IMR-90 (cell line): ENCODE data around the gene SS18L1. TPM values are rescaled to one million over a fixed set of nuclear protein-coding genes. Genes with fewer than 3 reads are reported as not detected.

Source experiments
- ATAC-seq: fragments of 200-7000 bp; cut with Tn5 transposase; 2 replicates; pipeline ENCODE4 v1.9.1; 2020; ENCODE audit warnings: low read depth, mild to moderate bottlenecking, moderate library complexity
- BruUV-seq: library from RNA; stranded (reverse); fragments of 400-500 nt; replicated peaks from 2 replicates; lab custom pipeline; 2021; lab: Mats Ljungman, UMichigan
- CTCF ChIA-PET: fragments of 300-600 bp; formaldehyde crosslinking; extraction: SDS; loops from one replicate; lab custom pipeline; 2021; ENCODE audit warnings: antibody characterized with exemption; lab: Yijun Ruan, JAX
- POLR2A ChIA-PET: fragments of 300-600 bp; sonication (Branson Sonifier 250); formaldehyde crosslinking; loops from one replicate; lab custom pipeline; 2022; ENCODE audit warnings: antibody characterized with exemption; ENCODE audit not compliant: unreplicated experiment; lab: Charles Lee
- DNase-seq: peaks from one replicate; pipeline ENCODE4 v3.0.0; 2013
- H2AFZ ChIP-seq: replicated peaks from 2 replicates; pipeline ENCODE3; 2013; ENCODE audit warnings: low read length, mild to moderate bottlenecking; ENCODE audit not compliant: poor library complexity
- H2AK5ac ChIP-seq: 2 replicates; pipeline ENCODE4 v1.6.1; 2013; ENCODE audit warnings: low read depth, low read length, inconsistent platforms
- H2AK9ac ChIP-seq: replicated peaks from 2 replicates; pipeline ENCODE3; 2013; ENCODE audit warnings: mild to moderate bottlenecking, low read depth, low read length, moderate library complexity; ENCODE audit not compliant: poor library complexity
- H2BK120ac ChIP-seq: 2 replicates; pipeline ENCODE4 v1.6.1; 2013; ENCODE audit warnings: low read depth, low read length, inconsistent platforms
- H2BK15ac ChIP-seq: 3 replicates; pipeline ENCODE4 v1.6.1; 2013; ENCODE audit warnings: low read depth, low read length, inconsistent platforms
- H2BK20ac ChIP-seq: 2 replicates; pipeline ENCODE4 v1.6.1; 2013; ENCODE audit warnings: low read depth, mild to moderate bottlenecking, inconsistent platforms, low read length, moderate library complexity
- H2BK5ac ChIP-seq: 2 replicates; pipeline ENCODE4 v1.6.1; 2013; ENCODE audit warnings: mild to moderate bottlenecking, low read depth, low read length, inconsistent platforms; ENCODE audit not compliant: poor library complexity, severe bottlenecking
- H3K14ac ChIP-seq: replicated peaks from 2 replicates; pipeline ENCODE4 v1.6.1; 2013; ENCODE audit warnings: low read depth, low read length, inconsistent platforms
- H3K18ac ChIP-seq: 2 replicates; pipeline ENCODE4 v1.6.1; 2013; ENCODE audit warnings: low read depth, low read length, control low read depth
- H3K23ac ChIP-seq: 2 replicates; pipeline ENCODE4 v1.6.1; 2013; ENCODE audit warnings: low read depth, low read length, inconsistent platforms
- H3K27ac ChIP-seq: 2 replicates; pipeline ENCODE4 v1.5.1; 2013; ENCODE audit warnings: mild to moderate bottlenecking, control low read depth, low read length; ENCODE audit not compliant: insufficient read depth
- H3K27me3 ChIP-seq: 2 replicates; pipeline ENCODE4 v1.6.1; 2013; ENCODE audit warnings: low read length; ENCODE audit not compliant: control insufficient read depth, insufficient read depth
- H3K36me3 ChIP-seq: 2 replicates; pipeline ENCODE4 v1.6.1; 2013; ENCODE audit warnings: low read length, mixed read lengths; ENCODE audit not compliant: control insufficient read depth, insufficient read depth
- H3K4ac ChIP-seq: 2 replicates; pipeline ENCODE4 v1.6.1; 2013; ENCODE audit warnings: low read depth, low read length, inconsistent platforms
- H3K4me1 ChIP-seq: 2 replicates; pipeline ENCODE4 v1.6.1; 2013; ENCODE audit warnings: low read length, mixed read lengths; ENCODE audit not compliant: control insufficient read depth, insufficient read depth
- H3K4me2 ChIP-seq: 2 replicates; pipeline ENCODE4 v1.6.1; 2013; ENCODE audit warnings: low read depth, mild to moderate bottlenecking, control low read depth, low read length, moderate library complexity
- H3K4me3 ChIP-seq: 2 replicates; pipeline ENCODE4 v1.5.1; 2013; ENCODE audit warnings: low read depth, mild to moderate bottlenecking, control low read depth, low read length, moderate library complexity; ENCODE audit not compliant: insufficient read depth
- H3K56ac ChIP-seq: 2 replicates; pipeline ENCODE4 v1.6.1; 2013; ENCODE audit warnings: low read length, inconsistent platforms; ENCODE audit not compliant: insufficient read depth; ENCODE audit errors: extremely low read depth
- H3K79me1 ChIP-seq, 2 experiments: 2 replicates each; pipeline ENCODE4 v1.6.1; 2013; ENCODE audit warnings: low read length in 2 of 2, inconsistent platforms in 1 of 2, low read depth in 1 of 2
- H3K9ac ChIP-seq: 2 replicates; pipeline ENCODE4 v1.6.1; 2013; ENCODE audit warnings: low read depth, low read length, control low read depth
- H3K9me1 ChIP-seq: 2 replicates; pipeline ENCODE4 v1.6.1; 2013; ENCODE audit warnings: low read length, inconsistent platforms; ENCODE audit not compliant: insufficient read depth
- H3K9me3 ChIP-seq: 2 replicates; pipeline ENCODE4 v1.6.1; 2013; ENCODE audit warnings: low read length; ENCODE audit not compliant: control insufficient read depth, insufficient read depth
- H4K20me1 ChIP-seq: 2 replicates; pipeline ENCODE4 v1.6.1; 2013; ENCODE audit warnings: low read length, inconsistent platforms; ENCODE audit not compliant: insufficient read depth
- H4K5ac ChIP-seq: 2 replicates; pipeline ENCODE4 v1.6.1; 2013; ENCODE audit warnings: mild to moderate bottlenecking, low read depth, low read length, control low read depth
- H4K8ac ChIP-seq, 2 experiments: 2 replicates each; pipeline ENCODE4 v1.6.1; 2013; ENCODE audit warnings: low read depth in 2 of 2, low read length in 2 of 2, control low read depth in 1 of 2, inconsistent platforms in 1 of 2
- H4K91ac ChIP-seq: 2 replicates; pipeline ENCODE4 v1.6.1; 2013; ENCODE audit warnings: low read depth, low read length, inconsistent platforms; ENCODE audit not compliant: insufficient read depth
- BHLHE40 ChIP-seq: fragments of 150-350 bp; IDR thresholded peaks from 2 replicates; pipeline ENCODE4 v1.6.1; 2016; ENCODE audit warnings: mild to moderate bottlenecking, low read depth, low read length
- CEBPB ChIP-seq: IDR thresholded peaks from 2 replicates; pipeline ENCODE4 v1.6.1; 2012; ENCODE audit warnings: low read depth, low read length, improper control_type of control experiment
- MAFK ChIP-seq: IDR thresholded peaks from 2 replicates; pipeline ENCODE4 v1.6.1; 2012; ENCODE audit warnings: low read depth, low read length, improper control_type of control experiment
- NFE2L2 ChIP-seq: fragments of 150-350 bp; IDR thresholded peaks from 2 replicates; pipeline ENCODE4 v1.6.1; 2016; ENCODE audit warnings: low read depth, mild to moderate bottlenecking, low read length
- RAD21 ChIP-seq: IDR thresholded peaks from 2 replicates; pipeline ENCODE4 v1.6.1; 2012; ENCODE audit warnings: low read length, improper control_type of control experiment
- WGBS, 2 experiments: methylation state at CpG; one replicate each; pipeline versions ENCODE4 v1.1.5 to v1.1.7; 2013; ENCODE audit warnings: missing lambda C conversion rate in 2 of 2; ENCODE audit not compliant: insufficient read length in 1 of 2; ENCODE audit errors: extremely low coverage in 2 of 2; 5-methylcytosine and 5-hydroxymethylcytosine counted together
- dilution Hi-C: fragments of 300-500 bp; cut with HindIII; formaldehyde crosslinking; loops from one replicate; pipeline ENCODE4 v1.14.3; 2018; ENCODE audit warnings: low sequenced_read_pairs; ENCODE audit not compliant: unreplicated experiment
- in situ Hi-C: fragments of 300-500 bp; cut with MboI; formaldehyde crosslinking; loops from 3 replicates; pipeline ENCODE4 v1.14.3; 2019; ENCODE audit warnings: low sequenced_read_pairs, inconsistent platforms, mixed read lengths
- intact Hi-C: fragments of 100-400 bp; cut with micrococcal nuclease; formaldehyde crosslinking; loops from 2 replicates; pipeline ENCODE4 v1.10.0; 2022
- polyA plus RNA-seq, 3 experiments: library from polyadenylated mRNA; depleted of rRNA; stranded (reverse); fragments of >200 nt; gene quantifications; 2 replicates each; pipeline ENCODE4 v1.2.3, GENCODE V29; 2012; ENCODE audit warnings: low replicate concordance in 1 of 3
- total RNA-seq: library from RNA; depleted of rRNA; stranded (reverse); fragments of >200 nt; gene quantifications from 2 replicates; pipeline ENCODE4 v1.2.3, GENCODE V29; 2012

Gene SS18L1
- total and polyA plus RNA-seq, 2 of the 4 experiments (the other 2 are of a cell fraction), result 8.1 to 12.2 TPM

GRCh38 chr20:62172666-62173065 lies 29.1 kb downstream of the SS18L1 start:
- H2BK5ac ChIP-seq, result no peak overlapping the region
- POLR2A ChIA-PET, result no interaction called here
- no peak for DNase-seq

More at GRCh38 chr20:62172666-62173065, 29.1 kb downstream of the SS18L1 start:
- no peak overlapping the region for H3K4ac ChIP-seq
- no peak overlapping the region for H3K23ac ChIP-seq
- no TSS peak for BruUV-seq
- H4K20me1 ChIP-seq, result no peaks in the 10 kb centered on the region
- no peak overlapping the region for H3K4me2 ChIP-seq
- no peak overlapping the region for H3K4me3 ChIP-seq
- ATAC-seq, result no peak
- dilution Hi-C loops (no loop called here), in situ Hi-C loops (no loop called here), intact Hi-C loops (no loop called here)
- peaks cover 0 to 6% of the 10 kb centered on the region in 2 experiments; a peak in 1 of 4 replicates for H3K79me1 ChIP-seq
- TF ChIP-seq NFE2L2 (no peak), BHLHE40 (no peak), MAFK (no peak), CEBPB (no peak), RAD21 (no peak)
- no peaks in the 10 kb centered on the region for H3K27me3 ChIP-seq
- H3K14ac ChIP-seq, result no peak overlapping the region
- no peaks in the 10 kb centered on the region for H3K9me3 ChIP-seq
- no peak overlapping the region for H2BK20ac ChIP-seq
- H3K9ac ChIP-seq, result no peak overlapping the region
- H2AK5ac ChIP-seq, result no peak overlapping the region
- no peak overlapping the region for H2BK120ac ChIP-seq
- H3K9me1 ChIP-seq, result 0 out of 2 replicates have a peak, but pooled peaks cover 5% of the 10 kb centered on the region
- H3K4me1 ChIP-seq, result no peaks in the 10 kb centered on the region
- H4K5ac ChIP-seq, result no peak overlapping the region
- no peak overlapping the region for H2BK15ac ChIP-seq
- 95% methylated on average over 4 of the region's 18 CpGs; no CpG with 5 or more reads in 1 of the 2 experiments for WGBS, 2 experiments
- no peak overlapping the region for H3K56ac ChIP-seq
- no peak overlapping the region for H4K91ac ChIP-seq
- no peak overlapping the region for H3K27ac ChIP-seq
- H3K18ac ChIP-seq, result no peak overlapping the region
- H2AK9ac ChIP-seq, result no peak overlapping the region
- no peak overlapping the region for H4K8ac ChIP-seq
- no peak overlapping the region for H2AFZ ChIP-seq
- peaks cover 35% of the 10 kb centered on the region for H3K36me3 ChIP-seq
- CTCF ChIA-PET, result no interaction called here
